GM12878 (cell line): ENCODE measurements around the gene SEMA5A. TPM values are rescaled to one million over a fixed set of nuclear protein-coding genes. Genes with fewer than 3 reads are reported as not detected.

ENCODE experiments used
- ATAC-seq: fragments of 200-7000 bp; cut with Tn5 transposase; 3 replicates; pipeline ENCODE4 v1.9.1; 2020; ENCODE audit warnings: mild to moderate bottlenecking, moderate library complexity
- BruUV-seq: library from RNA; stranded (reverse); fragments of 400-500 nt; replicated peaks from 2 replicates; lab custom pipeline; 2021; lab: Mats Ljungman, UMichigan
- CTCF ChIA-PET: fragments of 300-600 bp; sonication (Branson Sonifier 250); formaldehyde crosslinking; extraction: SDS; loops from one replicate; lab custom pipeline; 2021; ENCODE audit warnings: inconsistent platforms; lab: Yijun Ruan, JAX
- POLR2A ChIA-PET: fragments of 350-600 bp; formaldehyde crosslinking; extraction: SDS; loops from one replicate; lab custom pipeline; 2021; ENCODE audit warnings: inconsistent platforms; lab: Charles Lee
- RAD21 ChIA-PET: fragments of 300-600 bp; sonication (Branson Sonifier 250); formaldehyde crosslinking; loops from one replicate; lab custom pipeline; 2023; ENCODE audit warnings: antibody characterized with exemption; ENCODE audit not compliant: unreplicated experiment; lab: Charles Lee
- SMC1A ChIA-PET: fragments of 300-600 bp; sonication (Branson Sonifier 250); formaldehyde crosslinking; loops from one replicate; lab custom pipeline; 2023; ENCODE audit not compliant: unreplicated experiment, uncharacterized antibody; lab: Charles Lee
- DNase-seq: peaks from one replicate; pipeline ENCODE4 v3.0.0-alpha.2; 2011; ENCODE audit warnings: low read depth, low spot score
- FAIRE-seq: peaks from 3 replicates; lab custom pipeline; 2011; peaks lifted over from hg19 to GRCh38; lab: Jason Lieb, UNC
- H2AFZ ChIP-seq: 2 replicates; pipeline ENCODE4 v1.6.0; 2011; ENCODE audit warnings: low read depth, low read length, control low read depth; ENCODE audit not compliant: control insufficient read depth
- H3K27ac ChIP-seq: 2 replicates; pipeline ENCODE4 v1.5.1; 2011; ENCODE audit warnings: control low read depth; ENCODE audit not compliant: control insufficient read depth, insufficient read depth
- H3K27me3 ChIP-seq, 2 experiments: replicated peaks in 1 of 2; 2 replicates each; pipeline versions ENCODE4 v1.6.0 to v1.6.1; 2011; ENCODE audit warnings: low read length in 1 of 2; ENCODE audit not compliant: control insufficient read depth in 2 of 2, insufficient read depth in 2 of 2
- H3K36me3 ChIP-seq, 2 experiments: 2 replicates each; pipeline ENCODE4 v1.5.1; 2011; ENCODE audit warnings: low read length in 1 of 2; ENCODE audit not compliant: control insufficient read depth in 2 of 2, insufficient read depth in 2 of 2
- H3K4me1 ChIP-seq: 2 replicates; pipeline ENCODE4 v1.6.1; 2011; ENCODE audit warnings: mild to moderate bottlenecking, low read length, moderate library complexity, mixed read lengths; ENCODE audit not compliant: control insufficient read depth, insufficient read depth
- H3K4me2 ChIP-seq: 2 replicates; pipeline ENCODE4 v1.6.0; 2011; ENCODE audit warnings: control low read depth; ENCODE audit not compliant: control insufficient read depth, insufficient read depth
- H3K4me3 ChIP-seq: fragments of 200-600 bp; sonication (generic); 2 replicates; pipeline ENCODE4 v1.5.1; 2016
- H3K79me2 ChIP-seq: 2 replicates; pipeline ENCODE4 v1.6.0; 2011; ENCODE audit warnings: low read length; ENCODE audit not compliant: control insufficient read depth, insufficient read depth
- H3K9ac ChIP-seq: 2 replicates; pipeline ENCODE4 v1.8.0; 2011; ENCODE audit warnings: low read length, control low read depth, mixed read lengths; ENCODE audit not compliant: control insufficient read depth, insufficient read depth
- H3K9me3 ChIP-seq: replicated peaks from 3 replicates; pipeline ENCODE4 v1.5.1; 2011; ENCODE audit warnings: mild to moderate bottlenecking, low read length; ENCODE audit not compliant: control insufficient read depth, insufficient read depth
- H4K20me1 ChIP-seq: 2 replicates; pipeline ENCODE4 v1.6.0; 2011; ENCODE audit not compliant: control insufficient read depth, insufficient read depth
- CHD4 ChIP-seq: fragments of 200-600 bp; sonication (generic); IDR thresholded peaks from 2 replicates; pipeline ENCODE4 v1.6.1; 2016; ENCODE audit warnings: mild to moderate bottlenecking
- CTCF ChIP-seq, 3 experiments: IDR thresholded peaks in 2 of 3; conservative IDR thresholded peaks in 1 of 3; 2 replicates each; pipeline ENCODE4 v1.5.1; 2011; ENCODE audit warnings: low read depth in 3 of 3, low read length in 3 of 3, mild to moderate bottlenecking in 3 of 3, control low read depth in 2 of 3, moderate library complexity in 2 of 3, inconsistent platforms in 1 of 3, mixed read lengths in 1 of 3; ENCODE audit not compliant: control insufficient read depth in 2 of 3, insufficient read depth in 1 of 3; ENCODE audit errors: extremely low read depth in 1 of 3
- DPF2 ChIP-seq: fragments of 450-650 bp; IDR thresholded peaks from 2 replicates; pipeline ENCODE4 v1.6.1; 2017; ENCODE audit warnings: mild to moderate bottlenecking
- FOXM1 ChIP-seq: IDR thresholded peaks from 2 replicates; pipeline ENCODE4 v1.6.1; 2012; ENCODE audit warnings: low read depth, mild to moderate bottlenecking, inconsistent platforms, low read length, moderate library complexity
- ZBTB11 ChIP-seq: fragments of 450-650 bp; formaldehyde crosslinking; IDR thresholded peaks from 2 replicates; pipeline ENCODE4 v1.5.0; 2022; ENCODE audit warnings: mild to moderate bottlenecking, missing genetic modification characterization
- ZSCAN29 ChIP-seq: fragments of 450-650 bp; IDR thresholded peaks from 2 replicates; pipeline ENCODE4 v1.6.1; 2017; ENCODE audit warnings: mild to moderate bottlenecking, moderate library complexity
- WGBS: methylation state at CpG from one replicate; pipeline ENCODE4 v1.1.6; 2016; ENCODE audit warnings: low lambda C conversion rate; ENCODE audit not compliant: insufficient replicate concordance, insufficient coverage; ENCODE audit errors: missing lambda C conversion rate; 5-methylcytosine and 5-hydroxymethylcytosine counted together
- in situ Hi-C: fragments of 300-500 bp; cut with MboI; formaldehyde crosslinking; loops from 9 replicates; pipeline ENCODE4 v1.14.3; 2018; ENCODE audit warnings: mixed read lengths
- intact Hi-C: fragments of 100-400 bp; cut with micrococcal nuclease; formaldehyde crosslinking; loops from one replicate; pipeline ENCODE4 v1.14.2; 2022; ENCODE audit not compliant: unreplicated experiment
- polyA plus RNA-seq, 11 experiments: library from polyadenylated mRNA; depleted of rRNA in 4 of 11; unstranded in 6 of 11; stranded (reverse) in 5 of 11; fragments of >200 nt; fragmentation: Nextera tagmentation in 4 of 11; fragmentation: Illumina TruSeq in 1 of 11; extraction: Ambion mirVana in 4 of 11; extraction: Trizol in 1 of 11; gene quantifications; 1 replicate in 1 of 11; 2 replicates in 10 of 11; pipeline versions ENCODE4 v1.2.1 to v1.2.3, GENCODE V29; 2011 to 2016; ENCODE audit warnings: inconsistent platforms in 2 of 11, missing spikeins in 2 of 11, low read depth in 1 of 11
- total RNA-seq, 4 experiments: library from RNA; depleted of rRNA in 3 of 4; stranded (reverse); fragments of >200 nt in 3 of 4; fragmentation: Illumina TruSeq in 1 of 4; extraction: Trizol in 1 of 4; gene quantifications; 2 replicates each; pipeline versions ENCODE4 v1.2.1 to v1.2.3, GENCODE V29; 2013 to 2021

Gene SEMA5A
- total and polyA plus RNA-seq, 10 of the 15 experiments (the other 5 are each of a cell fraction or from before 2014, with no cell fraction given): 0.03 to 2.4 (median 0.09) TPM; not detected in 1

- TF ChIP-seq ZBTB11 (no peak), CHD4 (no peak), CTCF (IDR thresholded peaks at IDR 0.05 in 2 of 3, conservative IDR thresholded peaks at IDR 0.05 in 1 of 3; ENCODE audit: control insufficient read depth in 2 of 3, extremely low read depth in 1 of 3, insufficient read depth in 1 of 3, low read depth in 3 of 3, low read length in 3 of 3) (no peak)
Measured at GRCh38 chr5:9562141-9562540, 16.3 kb upstream of the SEMA5A start (continued).

- Histone ChIP-seq H3K9ac (no peak overlapping the region), H3K27me3 (no peaks in the 10 kb centered on the region), H3K4me3 (no peak overlapping the region), H3K27ac (no peak overlapping the region), H2AFZ (no peak overlapping the region), H4K20me1 (no peaks in the 10 kb centered on the region), H3K79me2 (no peaks in the 10 kb centered on the region), H3K36me3 (no peaks in the 10 kb centered on the region), H3K4me1 (no peaks in the 10 kb centered on the region), H3K4me2 (no peak overlapping the region), H3K9me3 (no peaks in the 10 kb centered on the region)
- ChIA-PET CTCF (no interaction called here), POLR2A (no interaction called here), RAD21 (no interaction called here), SMC1A (no interaction called here)
- FAIRE-seq (no peak), ATAC-seq (no peak), DNase-seq (no peak)
- in situ Hi-C loops: no loop called here
- TF ChIP-seq FOXM1 (no peak), ZSCAN29 (no peak), DPF2 (no peak)
- intact Hi-C loops: no loop called here
- WGBS: 23% methylated on average over 3 of the region's 3 CpGs
- no TSS peak for BruUV-seq
Measured at GRCh38 chr5:9559965-9560364, 14.1 kb upstream of the SEMA5A start.
